Mesenchymal stem cell (in vitro differentiated cells and primary cell): ENCODE data around the gene RP2.

Experiments
- DNase-seq: peaks from one replicate; pipeline ENCODE4 v3.0.0-alpha.2; 2013
- H2AFZ ChIP-seq: one replicate; pipeline ENCODE4 v1.6.1; 2013; ENCODE audit warnings: low read depth, mild to moderate bottlenecking, control low read depth, inconsistent platforms, low read length, moderate library complexity
- H2AK5ac ChIP-seq: 2 replicates; pipeline ENCODE4 v1.6.1; 2013; ENCODE audit warnings: low read length, moderate library complexity, mild to moderate bottlenecking, inconsistent platforms; ENCODE audit not compliant: severe bottlenecking
- H2BK120ac ChIP-seq: one replicate; pipeline ENCODE4 v1.6.1; 2013; ENCODE audit warnings: low read depth, mild to moderate bottlenecking, inconsistent platforms, low read length, moderate library complexity
- H2BK12ac ChIP-seq, 2 experiments: one replicate each; pipeline ENCODE4 v1.6.1; 2013; ENCODE audit warnings: inconsistent platforms in 2 of 2, low read length in 2 of 2, mild to moderate bottlenecking in 2 of 2, moderate library complexity in 2 of 2, control low read depth in 1 of 2
- H2BK15ac ChIP-seq: one replicate; pipeline ENCODE4 v1.6.1; 2013; ENCODE audit warnings: mild to moderate bottlenecking, low read depth, inconsistent platforms; ENCODE audit not compliant: poor library complexity, severe bottlenecking
- H2BK5ac ChIP-seq: 2 replicates; pipeline ENCODE4 v1.6.1; 2013; ENCODE audit warnings: low read depth, mild to moderate bottlenecking, low read length, control low read depth, inconsistent platforms; ENCODE audit not compliant: poor library complexity, severe bottlenecking
- H3K14ac ChIP-seq, 2 experiments: one replicate each; pipeline ENCODE4 v1.6.1; 2013; ENCODE audit warnings: inconsistent platforms in 2 of 2, low read length in 2 of 2, control low read depth in 1 of 2, mild to moderate bottlenecking in 1 of 2, moderate library complexity in 1 of 2
- H3K18ac ChIP-seq, 2 experiments: one replicate each; pipeline ENCODE4 v1.6.1; 2013; ENCODE audit warnings: inconsistent platforms in 2 of 2, low read length in 2 of 2, control low read depth in 1 of 2, low read depth in 1 of 2, mild to moderate bottlenecking in 1 of 2
- H3K23ac ChIP-seq, 2 experiments: one replicate each; pipeline ENCODE4 v1.6.1; 2013; ENCODE audit warnings: inconsistent platforms in 2 of 2, low read length in 2 of 2, mild to moderate bottlenecking in 2 of 2, moderate library complexity in 2 of 2, control low read depth in 1 of 2
- H3K27ac ChIP-seq: 2 replicates; pipeline ENCODE4 v1.5.1; 2013; ENCODE audit warnings: mild to moderate bottlenecking, moderate library complexity, low read length, control low read depth, inconsistent platforms; ENCODE audit not compliant: poor library complexity, severe bottlenecking
- H3K27me3 ChIP-seq, 2 experiments: 2 replicates each; pipeline versions ENCODE4 v1.6.1 to v1.7.0; 2013; ENCODE audit warnings: low read length in 2 of 2, mild to moderate bottlenecking in 2 of 2, moderate library complexity in 2 of 2, control low read depth in 1 of 2, inconsistent platforms in 1 of 2; ENCODE audit not compliant: control insufficient read depth in 1 of 2, insufficient read depth in 1 of 2
- H3K36me3 ChIP-seq, 2 experiments: 2 replicates each; pipeline versions ENCODE4 v1.6.1 to v1.7.0; 2013; ENCODE audit warnings: low read length in 2 of 2, control low read depth in 1 of 2, inconsistent platforms in 1 of 2, low read depth in 1 of 2, mild to moderate bottlenecking in 1 of 2; ENCODE audit not compliant: insufficient read depth in 2 of 2, control insufficient read depth in 1 of 2
- H3K4ac ChIP-seq, 2 experiments: one replicate each; pipeline ENCODE4 v1.6.1; 2013; ENCODE audit warnings: inconsistent platforms in 2 of 2, low read length in 2 of 2, mild to moderate bottlenecking in 2 of 2, moderate library complexity in 2 of 2, control low read depth in 1 of 2, low read depth in 1 of 2
- H3K4me1 ChIP-seq: 2 replicates; pipeline ENCODE4 v1.6.1; 2013; ENCODE audit warnings: low read depth, low read length, control low read depth; ENCODE audit not compliant: control insufficient read depth, insufficient read depth
- H3K4me2 ChIP-seq: 2 replicates; pipeline ENCODE4 v1.6.1; 2013; ENCODE audit warnings: low read length, mild to moderate bottlenecking, inconsistent platforms; ENCODE audit not compliant: poor library complexity, severe bottlenecking
- H3K4me3 ChIP-seq, 2 experiments: 2 replicates each; pipeline versions ENCODE4 v1.5.1 to v1.7.0; 2013; ENCODE audit warnings: low read length in 2 of 2, mild to moderate bottlenecking in 2 of 2, control low read depth in 1 of 2, low read depth in 1 of 2; ENCODE audit not compliant: insufficient read depth in 1 of 2
- H3K79me1 ChIP-seq: replicated peaks from 2 replicates; pipeline ENCODE4 v1.6.1; 2013; ENCODE audit warnings: mild to moderate bottlenecking, control low read depth, low read length, inconsistent platforms; ENCODE audit not compliant: poor library complexity, severe bottlenecking
- H3K9ac ChIP-seq: 2 replicates; pipeline ENCODE4 v1.7.0; 2013; ENCODE audit warnings: mild to moderate bottlenecking, low read length, moderate library complexity
- H3K9me3 ChIP-seq: 2 replicates; pipeline ENCODE4 v1.7.0; 2013; ENCODE audit warnings: mild to moderate bottlenecking, low read length; ENCODE audit not compliant: control insufficient read depth
- H4K8ac ChIP-seq: one replicate; pipeline ENCODE4 v1.6.1; 2013; ENCODE audit warnings: inconsistent platforms, mild to moderate bottlenecking, low read length, moderate library complexity
- H4K91ac ChIP-seq: one replicate; pipeline ENCODE4 v1.6.1; 2013; ENCODE audit warnings: mild to moderate bottlenecking, low read length, inconsistent platforms
- WGBS: methylation state at CpG from one replicate; pipeline ENCODE4 v1.1.7; 2013; ENCODE audit warnings: mixed read lengths; 5-methylcytosine and 5-hydroxymethylcytosine counted together

RP2 gene

DNA sequence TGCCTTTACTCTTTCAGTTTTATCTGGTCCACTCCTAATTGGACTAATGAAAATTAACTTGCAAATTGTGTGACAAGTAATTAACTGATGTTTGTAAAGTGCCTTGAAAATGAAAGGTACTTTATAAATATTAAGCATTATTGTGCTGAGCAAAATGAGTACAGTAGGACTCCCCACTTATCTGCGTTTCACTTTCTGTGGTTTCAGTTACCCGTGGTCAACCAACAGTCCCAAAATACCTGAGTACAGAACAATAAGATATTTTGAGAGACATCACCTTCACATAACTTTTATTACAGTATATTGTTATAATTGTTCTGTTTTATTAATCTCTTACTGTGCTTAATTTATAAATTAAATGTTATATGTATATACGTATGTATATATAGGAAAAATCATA, 48.0 kb downstream of the RP2 start:
- Histone ChIP-seq H3K27me3 (peaks cover 0 to 9% of the 10 kb centered on the region in 2 experiments), H3K18ac (no peak overlapping the region), H2BK12ac (no peak overlapping the region), H3K4me3 (no peak overlapping the region), H3K9ac (no peak overlapping the region), H2BK120ac (no peak overlapping the region), H3K14ac (no peak overlapping the region), H3K27ac (no peak overlapping the region), H3K36me3 (peaks cover 0 to 17% of the 10 kb centered on the region in 2 experiments), H3K4ac (no peak overlapping the region), H2BK5ac (no peak overlapping the region), H3K23ac (no peak overlapping the region), H4K91ac (no peak overlapping the region), H3K9me3 (no peaks in the 10 kb centered on the region), H3K4me2 (no peak overlapping the region), H3K4me1 (no peaks in the 10 kb centered on the region), H3K79me1 (no peaks in the 10 kb centered on the region), H2BK15ac (no peak overlapping the region), H4K8ac (no peak overlapping the region), H2AFZ (no peak overlapping the region), H2AK5ac (no peak overlapping the region)
- no peak for DNase-seq
- 100% methylated on average over 1 of the region's 3 CpGs for WGBS

DNA sequence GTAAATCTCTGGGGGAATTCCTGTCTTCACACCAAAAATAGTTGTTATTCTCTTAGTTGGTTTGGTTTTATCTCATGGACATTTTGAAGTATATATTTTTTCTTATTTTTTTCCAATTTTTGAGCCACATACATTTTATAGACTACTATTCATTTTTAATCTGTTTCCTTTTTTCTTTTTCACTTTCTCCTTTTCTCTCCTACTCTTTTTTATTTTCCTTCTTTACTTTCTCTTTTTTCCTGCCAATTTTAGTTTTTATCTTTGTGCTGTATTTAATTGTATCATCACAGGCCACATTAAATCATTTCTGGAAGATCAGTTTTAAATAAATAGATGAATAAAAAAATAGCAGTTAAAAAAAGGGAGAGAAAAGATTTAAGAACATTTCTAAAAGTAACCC, 61.4 kb downstream of the RP2 start:
- Histone ChIP-seq H2BK5ac (no peak overlapping the region), H3K27ac (no peak overlapping the region), H3K4me1 (no peaks in the 10 kb centered on the region), H2AFZ (no peak overlapping the region), H4K91ac (no peak overlapping the region), H3K36me3 (no peaks in the 10 kb centered on the region), H2BK15ac (no peak overlapping the region), H3K4me2 (no peak overlapping the region), H3K18ac (no peak overlapping the region), H3K4me3 (no peak overlapping the region), H4K8ac (no peak overlapping the region), H2BK12ac (no peak overlapping the region), H3K79me1 (no peaks in the 10 kb centered on the region), H3K27me3 (peaks cover 0 to 48% of the 10 kb centered on the region in 2 experiments), H2AK5ac (no peak overlapping the region), H3K9me3 (no peaks in the 10 kb centered on the region), H3K23ac (no peak overlapping the region), H2BK120ac (no peak overlapping the region), H3K9ac (no peak overlapping the region), H3K14ac (no peak overlapping the region), H3K4ac (no peak overlapping the region)
- DNase-seq, result no peak

DNA sequence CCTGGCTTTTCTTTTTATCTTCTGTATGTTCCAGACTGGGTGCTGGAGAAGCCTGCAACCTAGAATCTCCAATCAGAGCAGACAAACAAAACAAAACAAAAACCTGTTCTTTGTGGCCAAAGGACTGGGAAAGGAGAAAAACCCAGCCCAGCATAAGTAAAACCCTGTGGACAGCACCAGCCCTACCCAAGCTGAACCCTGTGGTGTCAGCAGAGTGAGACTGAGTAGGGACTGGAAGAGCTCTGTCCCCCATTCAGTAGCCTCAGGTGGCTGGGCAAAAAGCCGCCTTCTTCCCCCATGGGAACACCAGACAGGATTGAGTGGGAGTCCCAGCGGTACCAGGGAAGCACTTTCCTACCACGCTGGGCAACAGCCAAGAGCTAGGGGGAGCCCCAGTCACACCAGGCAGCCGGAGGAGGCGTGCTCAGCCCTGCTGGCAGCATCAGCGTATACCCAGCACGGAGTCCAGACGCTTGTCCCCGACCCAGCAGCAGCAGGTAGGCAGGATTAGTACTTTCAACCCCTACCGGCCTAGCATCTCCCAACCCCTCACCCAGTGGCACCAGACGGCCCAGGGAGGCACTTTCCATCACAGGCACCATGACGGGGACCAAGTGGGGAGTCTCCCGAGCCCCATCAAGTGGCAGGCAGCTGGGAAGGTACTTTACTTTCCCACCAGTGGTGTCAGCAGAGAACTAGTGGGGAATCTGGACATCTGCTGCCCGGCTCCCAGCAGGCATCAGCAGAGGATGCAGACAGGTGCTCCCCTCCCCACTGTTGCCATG, 66.8 kb downstream of the RP2 start:
- H3K4me1 ChIP-seq, result no peaks in the 10 kb centered on the region
- WGBS, result 0% methylated on average over 12 of the region's 14 CpGs
- H2BK12ac ChIP-seq, result no peak overlapping the region
- no peak overlapping the region for H2BK120ac ChIP-seq
- peak; percentile 78 for DNase-seq
- H4K91ac ChIP-seq, result no peak overlapping the region
- no peak overlapping the region for H3K14ac ChIP-seq
- no peak overlapping the region for H3K23ac ChIP-seq
- H3K18ac ChIP-seq, result peak overlapping the region in 1 of 2 experiments; percentile 2
- no peaks in the 10 kb centered on the region for H3K36me3 ChIP-seq
- H3K9me3 ChIP-seq, result no peaks in the 10 kb centered on the region
- H2AK5ac ChIP-seq, result no peak overlapping the region
- H3K27ac ChIP-seq, result no peak overlapping the region
- no peaks in the 10 kb centered on the region for H3K79me1 ChIP-seq
- peak overlapping the region; percentile 62 to 76 for H3K4me3 ChIP-seq
- H3K27me3 ChIP-seq, result peaks cover 0 to 47% of the 10 kb centered on the region in 2 experiments
- peak overlapping the region; percentile 6 for H3K9ac ChIP-seq
- H3K4ac ChIP-seq, result no peak overlapping the region
- no peak overlapping the region for H2BK15ac ChIP-seq
- no peak overlapping the region for H2BK5ac ChIP-seq
- H4K8ac ChIP-seq, result no peak overlapping the region
- H2AFZ ChIP-seq, result peak overlapping the region; percentile 76
- H3K4me2 ChIP-seq, result peak overlapping the region; percentile 92

DNA sequence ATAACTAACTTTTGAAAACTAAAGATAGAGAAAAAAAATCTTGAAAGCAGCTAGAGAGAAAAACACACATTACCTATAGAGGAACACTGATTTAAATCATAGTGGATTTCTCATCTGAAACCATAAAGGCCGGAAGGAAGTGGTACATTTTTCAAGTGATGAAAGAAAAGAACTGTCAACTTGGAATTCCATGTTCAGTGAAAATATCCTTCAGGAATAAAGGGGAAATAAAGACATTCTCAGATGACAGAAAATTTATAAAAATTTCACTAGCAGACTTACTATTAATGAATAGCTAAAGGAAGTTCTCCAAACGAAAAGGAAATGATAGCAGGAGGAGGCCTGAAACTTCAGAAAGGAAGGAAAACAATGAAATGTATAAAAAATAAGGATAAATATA, 67.8 kb downstream of the RP2 start:
- Histone ChIP-seq H3K27me3 (peaks cover 0 to 48% of the 10 kb centered on the region in 2 experiments), H3K27ac (no peak overlapping the region), H3K14ac (no peak overlapping the region), H3K9me3 (no peaks in the 10 kb centered on the region), H3K36me3 (no peaks in the 10 kb centered on the region), H3K4me2 (no peak overlapping the region), H4K8ac (no peak overlapping the region), H3K79me1 (no peaks in the 10 kb centered on the region), H3K18ac (no peak overlapping the region), H2BK120ac (no peak overlapping the region), H2BK15ac (no peak overlapping the region), H2AK5ac (no peak overlapping the region), H3K9ac (no peak overlapping the region), H3K4me1 (no peaks in the 10 kb centered on the region), H2AFZ (no peak overlapping the region), H3K4ac (no peak overlapping the region), H2BK5ac (no peak overlapping the region), H4K91ac (no peak overlapping the region), H3K4me3 (no peak overlapping the region), H2BK12ac (no peak overlapping the region), H3K23ac (no peak overlapping the region)
- WGBS, result no CpG with 5 or more reads among the region's 2 CpGs
- no peak for DNase-seq
